Measurements from ENCODE around the gene ETV3L. TPM values are rescaled to one million over a fixed set of nuclear protein-coding genes. Genes with fewer than 3 reads are reported as not detected.

The ETV3L gene
- total and polyA plus RNA-seq, 2 of the 8 experiments (the other 6 are each of a cell fraction or from before 2014, with no cell fraction given), result 0.17 to 0.26 TPM

DNA sequence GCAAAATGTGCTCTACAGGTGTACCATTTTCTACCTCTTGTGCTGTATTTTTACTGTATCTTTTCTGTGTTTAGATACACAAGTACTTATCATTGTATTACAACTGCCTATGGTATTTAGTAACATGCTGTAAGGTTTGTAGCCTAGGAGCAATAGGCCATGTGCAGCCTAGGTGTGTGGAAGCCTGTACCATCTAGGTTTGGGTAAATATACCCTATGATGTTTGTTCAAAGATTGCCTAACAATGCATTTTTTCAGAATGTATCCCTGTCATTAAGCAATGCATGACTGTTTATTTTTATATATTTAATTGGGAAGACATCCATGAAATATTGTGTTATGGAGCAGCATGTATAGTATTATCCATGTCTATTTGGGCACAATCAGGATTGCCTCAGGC is 11.0 kb downstream of the ETV3L start (continued):
- TF ChIP-seq GABPA (IDR thresholded peaks at IDR 0.05; ENCODE audit: borderline replicate concordance, insufficient read depth, low read length) (no peak), TAF1 (IDR thresholded peaks at IDR 0.05; ENCODE audit: low read depth, low read length) (no peak), NRF1 (IDR thresholded peaks at IDR 0.05; ENCODE audit: low read depth, low read length) (no peak)
